IPS-NIHi7 (cell line): Measurements from ENCODE around the gene PODNL1.
A peak's percentile ranks its signal among the peaks of the same experiment; 100 is the strongest.

Experiments used
- DNase-seq: peaks from one replicate; pipeline ENCODE4 v3.0.0; 2012; ENCODE audit warnings: mixed read lengths; ENCODE audit errors: extremely low spot score

PODNL1 gene

DNA sequence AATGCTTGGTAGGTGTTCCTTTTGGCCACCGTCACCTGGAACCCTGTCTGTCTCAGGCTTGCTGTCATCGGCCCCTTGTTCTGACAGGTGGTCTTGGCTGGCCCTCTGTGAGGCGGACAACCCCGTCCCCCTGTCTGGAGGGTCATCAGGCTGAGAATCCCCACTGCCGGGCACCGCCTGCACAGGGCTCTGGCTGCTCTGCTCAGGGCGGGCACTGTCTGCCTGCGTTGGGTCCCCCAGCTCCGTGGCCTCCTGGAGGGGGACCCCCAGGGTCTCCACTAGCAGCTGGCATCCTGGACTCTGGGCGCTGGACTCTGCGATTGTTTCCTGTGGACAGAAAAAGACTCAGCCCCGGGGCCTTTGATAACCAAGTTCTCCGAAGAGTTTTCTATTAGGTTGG lies 48.1 kb downstream of the PODNL1 start:
- no peak for DNase-seq

DNA sequence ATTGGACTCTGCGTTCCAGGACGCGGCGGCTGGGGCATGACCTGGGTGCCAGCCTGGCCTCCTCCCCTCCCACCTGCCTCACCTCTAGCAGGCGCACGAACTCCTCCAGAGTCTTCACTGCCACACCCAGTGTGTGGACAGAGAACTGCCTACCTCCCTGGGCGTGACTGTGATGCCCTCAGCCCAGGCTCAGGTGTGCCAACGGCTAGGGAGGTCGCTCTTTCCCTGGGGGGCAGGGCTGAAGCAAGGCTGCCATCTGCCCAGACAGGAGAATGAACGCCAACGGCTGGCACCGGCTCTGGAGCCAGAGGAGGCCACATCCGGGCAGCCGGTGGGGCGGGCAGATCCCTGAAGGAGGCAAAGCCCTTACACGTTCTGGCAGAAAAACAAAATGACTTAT lies 49.9 kb downstream of the PODNL1 start:
- DNase-seq, result no peak

DNA sequence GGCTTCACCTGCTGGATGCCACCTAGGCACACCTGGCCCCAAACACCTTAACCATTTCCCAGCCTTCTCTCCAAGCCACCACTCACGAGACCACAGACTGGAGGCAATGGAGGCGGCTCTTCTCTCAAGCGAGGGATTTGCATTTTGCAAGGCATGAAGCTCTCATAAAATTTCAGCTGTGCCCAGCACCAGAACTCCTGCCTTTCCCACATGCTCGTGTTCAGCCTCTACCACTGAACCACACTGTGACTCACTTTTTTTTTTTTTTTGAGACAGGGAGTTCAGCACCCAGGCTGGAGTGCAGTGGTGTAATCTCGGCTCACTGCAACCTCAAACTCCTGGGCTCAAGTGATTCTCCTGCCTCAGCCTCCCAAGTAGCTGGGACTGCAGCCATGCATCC lies 50.7 kb downstream of the PODNL1 start:
- no peak for DNase-seq

DNA sequence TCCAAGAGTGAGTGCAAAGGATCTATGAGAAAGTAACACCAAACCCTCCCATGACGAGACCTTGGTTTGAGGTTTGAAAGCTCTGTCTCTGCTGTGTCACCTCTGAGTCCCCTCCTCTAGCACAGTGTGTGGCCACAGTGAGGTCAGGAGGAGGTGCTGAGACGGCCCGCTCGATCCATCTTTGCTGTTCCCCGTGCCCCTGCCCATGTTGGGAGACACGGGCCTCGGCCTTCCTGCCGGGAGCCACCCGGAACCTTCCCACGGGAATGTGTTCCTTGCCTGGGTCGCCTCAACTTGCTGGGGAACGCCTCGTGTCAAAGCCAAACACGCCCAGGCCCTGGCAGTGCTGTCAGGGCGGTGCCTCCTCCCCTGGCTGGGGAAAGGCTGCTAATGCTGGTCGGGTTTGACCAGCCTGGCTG lies 51.2 kb downstream of the PODNL1 start:
- DNase-seq, result no peak

DNA sequence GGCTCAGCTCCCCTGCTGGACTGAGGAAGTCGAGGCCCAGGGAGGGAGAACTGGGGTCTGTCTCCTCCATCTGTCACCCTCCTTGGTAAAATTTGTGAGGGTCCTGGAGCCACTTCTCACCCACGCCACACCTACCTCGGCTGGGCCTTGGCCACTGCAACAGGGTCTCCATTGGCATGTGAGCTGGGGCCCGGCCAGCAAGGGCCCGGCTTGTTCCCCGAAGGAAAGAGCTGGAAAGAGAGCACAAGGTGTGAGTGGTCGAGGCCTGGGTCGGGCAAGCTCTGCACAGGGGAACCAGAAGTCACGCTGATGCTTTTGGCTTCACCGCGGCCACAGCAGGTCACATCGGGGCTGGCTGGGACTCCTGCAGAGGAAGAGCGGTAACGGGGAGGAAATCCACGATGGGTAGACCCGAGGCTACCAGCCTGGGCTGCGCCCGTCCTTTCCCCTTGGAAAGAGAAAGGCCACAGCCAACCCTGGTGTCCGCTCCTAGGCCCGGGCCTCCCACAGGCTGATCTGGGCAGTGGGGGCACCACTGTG lies 52.3 kb downstream of the PODNL1 start:
- DNase-seq, result no peak

DNA sequence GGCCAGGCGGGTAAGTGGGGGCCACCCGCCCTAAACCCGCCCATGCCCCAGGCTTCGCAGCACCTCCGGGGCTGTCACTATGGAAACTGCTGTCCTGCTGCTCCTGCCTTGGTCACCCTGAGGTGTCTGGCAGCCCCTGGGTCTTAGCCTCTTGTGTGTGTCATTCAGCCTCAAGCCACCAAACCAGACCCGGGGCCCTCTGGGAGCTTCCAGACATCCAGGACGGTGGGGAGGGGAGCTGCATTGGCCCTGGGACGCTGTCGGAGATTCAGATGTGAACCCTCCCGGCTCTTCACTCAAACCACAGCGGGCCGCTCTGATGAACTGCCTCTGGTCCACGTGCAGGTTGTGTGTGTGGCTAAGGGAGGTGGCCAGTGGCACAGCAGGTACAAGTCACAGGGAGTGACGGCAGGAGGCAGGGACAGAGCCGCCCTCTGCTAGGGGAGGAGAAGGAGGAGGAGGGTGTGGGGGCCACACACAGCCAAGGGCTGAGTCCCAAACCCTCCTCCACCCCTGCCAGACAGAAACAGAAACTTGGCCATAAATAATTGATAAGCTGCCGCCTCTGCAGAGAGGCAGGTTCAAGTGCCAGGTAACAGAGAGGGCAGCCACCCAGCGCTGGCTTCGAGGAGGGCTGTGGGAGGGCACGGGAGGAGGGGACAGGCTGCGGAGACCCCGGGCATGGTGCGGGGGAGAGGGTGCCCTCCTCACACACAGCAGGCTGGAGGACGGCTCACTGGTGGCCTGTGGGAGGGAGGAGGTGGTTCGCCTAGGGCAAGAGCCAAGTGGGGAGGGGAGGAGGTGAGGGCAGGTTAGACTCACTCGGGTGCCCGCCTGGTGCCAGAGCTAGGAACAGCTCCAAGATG lies 53.3 kb downstream of the PODNL1 start:
- no peak for DNase-seq

DNA sequence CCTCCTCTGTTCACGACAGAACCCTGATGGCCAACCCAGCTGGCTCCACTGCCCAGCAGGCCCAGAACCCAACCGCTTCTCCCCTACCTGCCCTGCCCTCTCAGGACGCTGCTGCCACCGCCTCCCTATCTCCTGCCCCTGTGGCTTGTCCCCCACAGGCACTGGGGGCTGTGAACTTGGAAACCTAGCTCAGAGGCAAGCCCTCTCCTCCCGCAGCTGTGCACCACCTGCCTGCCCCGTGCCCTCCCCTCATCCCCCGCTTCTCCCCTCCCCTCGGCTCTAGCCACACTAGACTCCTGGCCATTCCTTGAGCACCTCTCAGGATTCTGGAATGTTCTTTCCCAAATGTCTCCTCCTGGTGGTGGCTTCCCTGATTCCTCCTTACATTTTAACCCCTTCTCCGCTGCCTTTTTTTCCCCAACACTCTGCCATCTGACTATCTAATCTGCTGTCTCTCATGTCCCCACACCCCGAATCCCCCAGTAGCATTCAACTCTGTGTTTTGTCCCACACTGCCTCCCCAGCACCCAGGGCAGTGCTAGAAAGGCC lies 54.6 kb downstream of the PODNL1 start:
- peak; percentile 58 for DNase-seq

GRCh38 chr19:13882836-13883235 lies 55.4 kb downstream of the PODNL1 start:
- no peak for DNase-seq

DNA sequence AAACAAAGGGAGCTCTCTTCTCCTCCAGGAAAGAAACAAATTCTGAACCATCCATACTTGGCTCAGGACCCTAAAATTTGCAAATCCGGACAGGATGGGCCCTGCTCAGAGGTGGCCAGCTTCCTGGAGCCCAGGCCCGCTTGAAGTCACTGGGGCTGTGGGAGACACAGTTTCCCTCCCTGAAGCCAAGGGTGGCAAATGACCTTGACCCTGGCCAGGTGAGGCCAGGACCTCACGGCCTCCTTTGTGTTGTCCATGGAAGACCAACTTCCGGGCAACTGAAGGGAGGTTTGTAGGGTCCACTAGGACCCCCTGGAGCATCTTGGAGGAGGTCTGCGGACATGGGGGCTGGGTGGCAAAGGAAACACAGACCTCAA lies 55.8 kb downstream of the PODNL1 start:
- DNase-seq, result no peak

DNA sequence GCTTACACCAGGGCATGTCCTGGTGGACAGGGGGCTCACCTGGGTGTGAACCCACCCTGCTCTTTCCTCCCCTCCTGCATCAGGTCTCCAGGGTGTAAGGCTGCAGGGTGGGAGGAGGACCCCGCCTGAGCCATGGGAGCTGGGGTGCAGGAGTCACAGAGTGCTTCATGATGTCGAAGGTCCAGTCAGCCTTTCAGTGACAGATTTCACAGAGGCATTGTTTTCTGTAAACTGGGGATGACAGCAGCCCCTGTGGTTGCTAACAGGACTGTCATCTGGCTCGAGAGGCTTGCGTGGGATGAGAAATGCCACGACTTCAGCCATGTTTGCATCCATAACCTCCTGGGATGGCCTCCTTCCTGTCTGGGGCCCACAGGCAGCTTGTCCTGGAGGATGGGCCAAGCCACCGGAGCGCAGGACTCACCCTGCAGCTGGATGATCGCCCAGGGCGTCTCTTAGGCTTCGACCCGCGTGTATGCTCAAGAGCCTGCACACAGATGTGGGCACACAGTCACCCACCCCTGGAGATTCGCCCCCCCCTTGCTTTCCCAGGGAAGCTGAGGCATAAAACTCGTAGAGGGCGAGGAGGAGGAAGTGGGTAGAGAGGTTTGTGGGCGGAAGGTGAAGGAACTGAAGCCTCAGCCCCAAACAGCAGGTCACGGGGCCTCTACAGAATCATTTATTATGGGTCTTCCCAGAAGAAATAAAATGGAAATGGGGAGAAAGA lies 56.4 kb downstream of the PODNL1 start:
- no peak for DNase-seq

DNA sequence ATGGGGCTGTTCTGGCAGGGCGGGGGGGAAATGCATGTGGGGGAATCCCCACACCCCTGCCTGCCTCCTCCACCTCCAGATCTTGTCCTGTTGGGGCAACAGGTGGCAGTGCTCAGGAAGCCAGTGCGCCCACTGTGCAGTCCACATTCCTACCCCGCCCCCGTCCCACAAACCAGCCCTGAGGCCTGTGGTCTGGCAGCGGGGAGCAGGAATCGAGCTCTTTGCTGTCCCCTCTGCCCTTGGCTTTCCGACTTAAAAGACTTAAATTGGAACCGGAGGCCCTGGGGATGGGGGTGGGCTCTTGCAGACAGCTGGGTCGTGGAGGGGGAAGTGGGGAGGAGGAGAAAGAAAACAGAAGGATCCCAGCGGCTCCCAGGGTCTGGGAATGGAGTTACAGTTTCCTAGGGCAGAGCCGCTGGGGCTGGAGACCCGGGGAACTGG lies 56.9 kb downstream of the PODNL1 start:
- peak; percentile 74 for DNase-seq
